Astrocyte (in vitro differentiated cells and primary cell): Measurements from ENCODE around the gene HLCS. TPM values are rescaled to one million over a fixed set of nuclear protein-coding genes. Genes with fewer than 3 reads are reported as not detected.

Experiments
- DNase-seq: peaks from one replicate; pipeline ENCODE4 v3.0.0-alpha.2; 2010; ENCODE audit warnings: low read depth
- FAIRE-seq: peaks from 2 replicates; lab custom pipeline; 2011; peaks lifted over from hg19 to GRCh38; lab: Jason Lieb, UNC
- H2AFZ ChIP-seq: 2 replicates; pipeline ENCODE4 v1.6.0; 2012; ENCODE audit warnings: low read depth, low read length, inconsistent platforms
- H3K27ac ChIP-seq: 2 replicates; pipeline ENCODE4 v1.5.1; 2011; ENCODE audit warnings: low read depth, low read length, inconsistent platforms
- H3K27me3 ChIP-seq: 2 replicates; pipeline ENCODE4 v1.6.0; 2011; ENCODE audit warnings: low read length, inconsistent platforms; ENCODE audit not compliant: insufficient read depth
- H3K36me3 ChIP-seq: 2 replicates; pipeline ENCODE4 v1.5.1; 2011; ENCODE audit warnings: low read length, inconsistent platforms; ENCODE audit not compliant: insufficient read depth
- H3K4me1 ChIP-seq: 2 replicates; pipeline ENCODE4 v1.5.1; 2011; ENCODE audit warnings: low read length, inconsistent platforms; ENCODE audit not compliant: insufficient read depth
- H3K4me2 ChIP-seq: 2 replicates; pipeline ENCODE4 v1.6.0; 2012; ENCODE audit warnings: low read length, inconsistent platforms
- H3K4me3 ChIP-seq: 2 replicates; pipeline ENCODE4 v1.5.1; 2011; ENCODE audit warnings: low read depth, mild to moderate bottlenecking, low read length, inconsistent platforms; ENCODE audit not compliant: insufficient read depth
- H3K79me2 ChIP-seq: 2 replicates; pipeline ENCODE4 v1.6.0; 2012; ENCODE audit warnings: mild to moderate bottlenecking, low read length, inconsistent platforms; ENCODE audit not compliant: insufficient read depth
- H3K9ac ChIP-seq: 2 replicates; pipeline ENCODE4 v1.6.0; 2012; ENCODE audit warnings: mild to moderate bottlenecking, low read length, inconsistent platforms
- H3K9me3 ChIP-seq: 2 replicates; pipeline ENCODE4 v1.5.1; 2012; ENCODE audit warnings: low read depth, mild to moderate bottlenecking, low read length, inconsistent platforms; ENCODE audit not compliant: insufficient read depth
- H4K20me1 ChIP-seq: 2 replicates; pipeline ENCODE4 v1.6.0; 2012; ENCODE audit warnings: low read length, inconsistent platforms; ENCODE audit not compliant: insufficient read depth
- H3K27ac Mint-ChIP-seq: one replicate; pipeline ENCODE4 v1.8.0; 2021; ENCODE audit warnings: mild to moderate bottlenecking, mixed read lengths; ENCODE audit not compliant: unreplicated experiment
- H3K27me3 Mint-ChIP-seq: one replicate; pipeline ENCODE4 v1.8.0; 2021; ENCODE audit warnings: low read depth, mixed read lengths; ENCODE audit not compliant: unreplicated experiment
- H3K36me3 Mint-ChIP-seq: one replicate; pipeline ENCODE4 v1.8.0; 2021; ENCODE audit warnings: low read depth, mixed read lengths; ENCODE audit not compliant: unreplicated experiment
- H3K4me1 Mint-ChIP-seq: one replicate; pipeline ENCODE4 v1.8.0; 2021; ENCODE audit warnings: low read depth, mixed read lengths; ENCODE audit not compliant: unreplicated experiment
- H3K4me3 Mint-ChIP-seq: one replicate; pipeline ENCODE4 v1.8.0; 2021; ENCODE audit warnings: mild to moderate bottlenecking, moderate library complexity, mixed read lengths; ENCODE audit not compliant: unreplicated experiment
- H3K9me3 Mint-ChIP-seq: one replicate; pipeline ENCODE4 v1.8.0; 2021; ENCODE audit warnings: mild to moderate bottlenecking, mixed read lengths; ENCODE audit not compliant: unreplicated experiment
- EZH2 ChIP-seq: IDR thresholded peaks from 2 replicates; pipeline ENCODE4 v1.6.1; 2012; ENCODE audit warnings: mild to moderate bottlenecking, low read length, inconsistent platforms; ENCODE audit not compliant: insufficient read depth
- total RNA-seq: library from RNA; stranded (reverse); gene quantifications from 2 replicates; pipeline ENCODE4 v1.2.1, GENCODE V29; 2021
- TF ChIP-seq, protein P1 (sequence below): IDR thresholded peaks from 2 replicates; pipeline ENCODE4 v1.5.1; 2011; ENCODE audit warnings: low read depth, mild to moderate bottlenecking, inconsistent platforms, low read length, moderate library complexity; ENCODE audit not compliant: insufficient read depth

HLCS gene
- total RNA-seq, 1 donor from 2014 or later = 20.9 TPM

DNA sequence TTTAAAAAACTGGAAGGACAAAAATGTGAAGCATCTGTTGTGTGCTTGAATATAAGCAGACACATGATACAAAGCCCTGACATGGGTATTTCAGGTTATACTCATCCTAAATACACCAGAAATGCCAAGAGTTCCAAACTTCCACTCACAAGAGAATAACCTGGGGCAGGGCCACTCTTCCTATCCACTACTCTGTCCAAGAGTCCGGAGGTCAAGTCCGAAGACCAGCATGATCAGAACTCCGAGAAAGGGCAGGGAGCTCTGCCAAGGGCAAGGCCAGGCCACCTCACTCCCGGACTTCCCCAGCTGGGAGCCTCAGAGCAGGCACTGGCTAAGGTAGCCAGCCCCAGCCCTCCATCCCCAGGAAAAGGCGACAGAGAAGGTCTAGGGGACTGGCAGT lies 37.5 kb downstream of the HLCS start:
- no peak overlapping the region for H3K9ac ChIP-seq
- no peak for FAIRE-seq

DNA sequence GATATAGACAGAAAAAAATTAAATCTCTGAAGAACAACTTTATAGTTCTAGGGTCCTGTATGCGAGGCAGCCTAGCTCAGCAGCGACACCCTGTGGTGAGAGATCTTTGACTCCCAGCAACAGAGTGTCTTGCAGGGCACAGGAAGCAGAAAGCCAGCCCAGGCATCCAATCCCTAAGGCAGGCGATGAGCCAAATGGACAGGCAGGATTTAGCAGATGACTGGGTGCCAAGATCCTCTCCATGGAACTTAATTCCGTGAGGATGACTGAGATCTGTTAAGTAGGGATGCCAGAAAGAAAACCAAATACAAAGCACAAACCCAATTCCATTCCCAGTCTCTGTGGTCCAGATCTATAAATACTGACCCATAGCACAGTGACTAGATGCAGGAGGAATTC lies 38.8 kb downstream of the HLCS start:
- H3K4me3 Mint-ChIP-seq = no peak overlapping the region
- peak; percentile 76 for FAIRE-seq

More for the DNA sequence above, 37.5 kb downstream of the HLCS start:
- no peaks in the 10 kb centered on the region for H3K27me3 Mint-ChIP-seq
- no peak overlapping the region for H3K27ac ChIP-seq
- no peaks in the 10 kb centered on the region for H3K27me3 ChIP-seq
- H4K20me1 ChIP-seq = no peaks in the 10 kb centered on the region
- peaks cover 11% of the 10 kb centered on the region for H3K4me1 Mint-ChIP-seq
- H3K4me3 ChIP-seq = no peak overlapping the region
- peaks cover 5% of the 10 kb centered on the region for H3K36me3 Mint-ChIP-seq
- H2AFZ ChIP-seq = no peak overlapping the region
- no peak overlapping the region for H3K4me3 Mint-ChIP-seq
- DNase-seq = no peak
- H3K36me3 ChIP-seq = peaks cover 2% of the 10 kb centered on the region
- H3K27ac Mint-ChIP-seq = no peak overlapping the region
- H3K4me2 ChIP-seq = no peak overlapping the region
- no peaks in the 10 kb centered on the region for H3K9me3 Mint-ChIP-seq
- peaks cover 12% of the 10 kb centered on the region for H3K4me1 ChIP-seq
- TF ChIP-seq, protein P1, sequence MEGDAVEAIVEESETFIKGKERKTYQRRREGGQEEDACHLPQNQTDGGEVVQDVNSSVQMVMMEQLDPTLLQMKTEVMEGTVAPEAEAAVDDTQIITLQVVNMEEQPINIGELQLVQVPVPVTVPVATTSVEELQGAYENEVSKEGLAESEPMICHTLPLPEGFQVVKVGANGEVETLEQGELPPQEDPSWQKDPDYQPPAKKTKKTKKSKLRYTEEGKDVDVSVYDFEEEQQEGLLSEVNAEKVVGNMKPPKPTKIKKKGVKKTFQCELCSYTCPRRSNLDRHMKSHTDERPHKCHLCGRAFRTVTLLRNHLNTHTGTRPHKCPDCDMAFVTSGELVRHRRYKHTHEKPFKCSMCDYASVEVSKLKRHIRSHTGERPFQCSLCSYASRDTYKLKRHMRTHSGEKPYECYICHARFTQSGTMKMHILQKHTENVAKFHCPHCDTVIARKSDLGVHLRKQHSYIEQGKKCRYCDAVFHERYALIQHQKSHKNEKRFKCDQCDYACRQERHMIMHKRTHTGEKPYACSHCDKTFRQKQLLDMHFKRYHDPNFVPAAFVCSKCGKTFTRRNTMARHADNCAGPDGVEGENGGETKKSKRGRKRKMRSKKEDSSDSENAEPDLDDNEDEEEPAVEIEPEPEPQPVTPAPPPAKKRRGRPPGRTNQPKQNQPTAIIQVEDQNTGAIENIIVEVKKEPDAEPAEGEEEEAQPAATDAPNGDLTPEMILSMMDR = no peak
- no peak for TF ChIP-seq EZH2
- H3K9me3 ChIP-seq = no peaks in the 10 kb centered on the region
- no peaks in the 10 kb centered on the region for H3K79me2 ChIP-seq

More for the DNA sequence above, 38.8 kb downstream of the HLCS start:
- Histone ChIP-seq H3K9me3 (no peaks in the 10 kb centered on the region), H3K27ac (peak overlapping the region; percentile 36), H3K27me3 (no peaks in the 10 kb centered on the region), H2AFZ (no peak overlapping the region), H3K79me2 (no peaks in the 10 kb centered on the region), H3K9ac (peak overlapping the region; percentile 38), H3K4me1 (peaks cover 12% of the 10 kb centered on the region), H4K20me1 (peaks cover under 1% of the 10 kb centered on the region), H3K4me2 (peak overlapping the region; percentile 44), H3K36me3 (peaks cover 2% of the 10 kb centered on the region), H3K4me3 (no peak overlapping the region)
- Mint-ChIP-seq H3K4me1 (peaks cover 17% of the 10 kb centered on the region), H3K27me3 (no peaks in the 10 kb centered on the region), H3K9me3 (no peaks in the 10 kb centered on the region), H3K27ac (no peak overlapping the region), H3K36me3 (peaks cover 5% of the 10 kb centered on the region)
- peak; percentile 85 for DNase-seq
- no peak for TF ChIP-seq EZH2
- TF ChIP-seq, protein P1 = peak; percentile 96
